ENCODE measurements around the gene FAM117A.

DNA sequence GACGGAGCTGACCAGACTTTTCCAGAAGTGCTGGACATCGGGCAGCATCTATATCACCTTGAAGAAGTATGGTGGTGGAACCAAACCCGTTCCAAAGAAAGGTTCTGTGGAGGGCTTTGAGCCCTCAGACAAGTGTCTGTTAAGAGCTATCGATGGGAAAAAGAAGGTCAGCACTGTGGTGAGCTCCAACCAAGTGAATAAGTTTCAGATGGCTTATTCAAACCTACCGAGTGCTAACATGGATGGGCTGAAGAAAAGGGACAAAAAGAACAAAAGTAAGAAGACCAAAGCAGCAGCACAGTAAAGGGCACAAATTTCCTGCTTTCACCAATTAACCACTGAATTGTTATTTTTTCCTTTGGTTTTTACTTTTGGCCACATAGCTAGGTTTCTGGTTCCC lies 31.4 kb upstream of the FAM117A start:
- TF ChIP-seq, protein P1, sequence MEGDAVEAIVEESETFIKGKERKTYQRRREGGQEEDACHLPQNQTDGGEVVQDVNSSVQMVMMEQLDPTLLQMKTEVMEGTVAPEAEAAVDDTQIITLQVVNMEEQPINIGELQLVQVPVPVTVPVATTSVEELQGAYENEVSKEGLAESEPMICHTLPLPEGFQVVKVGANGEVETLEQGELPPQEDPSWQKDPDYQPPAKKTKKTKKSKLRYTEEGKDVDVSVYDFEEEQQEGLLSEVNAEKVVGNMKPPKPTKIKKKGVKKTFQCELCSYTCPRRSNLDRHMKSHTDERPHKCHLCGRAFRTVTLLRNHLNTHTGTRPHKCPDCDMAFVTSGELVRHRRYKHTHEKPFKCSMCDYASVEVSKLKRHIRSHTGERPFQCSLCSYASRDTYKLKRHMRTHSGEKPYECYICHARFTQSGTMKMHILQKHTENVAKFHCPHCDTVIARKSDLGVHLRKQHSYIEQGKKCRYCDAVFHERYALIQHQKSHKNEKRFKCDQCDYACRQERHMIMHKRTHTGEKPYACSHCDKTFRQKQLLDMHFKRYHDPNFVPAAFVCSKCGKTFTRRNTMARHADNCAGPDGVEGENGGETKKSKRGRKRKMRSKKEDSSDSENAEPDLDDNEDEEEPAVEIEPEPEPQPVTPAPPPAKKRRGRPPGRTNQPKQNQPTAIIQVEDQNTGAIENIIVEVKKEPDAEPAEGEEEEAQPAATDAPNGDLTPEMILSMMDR (IDR thresholded peaks at IDR 0.05; ENCODE audit: borderline replicate concordance, extremely low read depth, low read length, poor library complexity, severe bottlenecking) = no peak
- no peak for TF ChIP-seq EZH2 (IDR thresholded peaks at IDR 0.05; ENCODE audit: borderline replicate concordance, low read depth, low read length, severe bottlenecking)
